Measurements from ENCODE around the gene MICOS13. TPM values are rescaled to one million over a fixed set of nuclear protein-coding genes. Genes with fewer than 3 reads are reported as not detected.
A peak's percentile ranks its signal among the peaks of the same experiment; 100 is the strongest.

MICOS13 gene
- total and polyA plus RNA-seq, 10 of the 15 experiments (the other 5 are each of a cell fraction or from before 2014, with no cell fraction given) = 9.4 to 211 (median 51.3) TPM

DNA sequence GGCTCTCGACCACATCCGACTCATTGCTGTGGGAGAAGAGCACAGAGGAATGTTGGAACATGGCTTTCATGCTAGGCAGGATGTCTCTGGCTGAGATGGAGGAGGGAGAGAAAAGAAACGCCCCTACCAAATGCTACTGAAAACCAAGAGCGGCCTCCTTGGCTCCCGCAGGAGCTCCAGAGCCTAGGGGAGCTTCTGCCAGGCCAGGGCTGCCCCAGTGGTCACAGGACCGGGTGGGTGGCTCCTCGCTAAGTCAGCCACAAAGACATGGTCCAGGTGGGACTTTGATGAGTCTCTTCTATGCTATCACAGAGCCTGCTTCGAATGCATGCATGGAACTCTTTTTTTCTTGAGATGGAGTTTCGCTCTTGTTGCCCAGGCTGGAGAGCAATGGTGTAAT is 32.9 kb upstream of the MICOS13 start (continued):
- TF ChIP-seq, protein P1, sequence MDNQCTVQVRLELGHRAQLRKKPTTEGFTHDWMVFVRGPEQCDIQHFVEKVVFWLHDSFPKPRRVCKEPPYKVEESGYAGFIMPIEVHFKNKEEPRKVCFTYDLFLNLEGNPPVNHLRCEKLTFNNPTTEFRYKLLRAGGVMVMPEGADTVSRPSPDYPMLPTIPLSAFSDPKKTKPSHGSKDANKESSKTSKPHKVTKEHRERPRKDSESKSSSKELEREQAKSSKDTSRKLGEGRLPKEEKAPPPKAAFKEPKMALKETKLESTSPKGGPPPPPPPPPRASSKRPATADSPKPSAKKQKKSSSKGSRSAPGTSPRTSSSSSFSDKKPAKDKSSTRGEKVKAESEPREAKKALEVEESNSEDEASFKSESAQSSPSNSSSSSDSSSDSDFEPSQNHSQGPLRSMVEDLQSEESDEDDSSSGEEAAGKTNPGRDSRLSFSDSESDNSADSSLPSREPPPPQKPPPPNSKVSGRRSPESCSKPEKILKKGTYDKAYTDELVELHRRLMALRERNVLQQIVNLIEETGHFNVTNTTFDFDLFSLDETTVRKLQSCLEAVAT (IDR thresholded peaks at IDR 0.05) = no peak
- no peak for TF ChIP-seq KAT2A (conservative IDR thresholded peaks at IDR 0.05; ENCODE audit: control insufficient read depth, low read depth, low read length)

- ChIA-PET RAD21 (ENCODE audit: unreplicated experiment) (no interaction called here), POLR2A (no interaction called here), CTCF (interaction anchor here (1.0 kb wide), 1 partner anchor 22 kb away, joined by 3 read pairs; the partner anchor contains the start of gene RPL36), SMC1A (ENCODE audit: uncharacterized antibody, unreplicated experiment) (no interaction called here)
- H3K27me3 ChIP-seq (replicated peaks in 1 of 2; ENCODE audit: control insufficient read depth in 2 of 2, insufficient read depth in 2 of 2, low read length in 1 of 2) = no peaks in the 10 kb centered on the region
- H3K27ac ChIP-seq (ENCODE audit: control insufficient read depth, insufficient read depth) = no peak overlapping the region
- in situ Hi-C loops (cut with MboI) (no loop called here), intact Hi-C loops (cut with micrococcal nuclease; ENCODE audit: unreplicated experiment) (no loop called here)
- no peak overlapping the region for H2AFZ ChIP-seq (ENCODE audit: control insufficient read depth, low read depth, low read length)
- no peak for DNase-seq (ENCODE audit: low read depth, low spot score)
- H3K4me2 ChIP-seq (ENCODE audit: control insufficient read depth, insufficient read depth) = no peak overlapping the region
- BruUV-seq (replicated peaks) = no TSS peak
- TF ChIP-seq POLR2A (IDR thresholded peaks at IDR 0.05; ENCODE audit: low read depth, low read length) = peak; percentile 35; the same call in 1 of the 2 replicates
- TF ChIP-seq, protein P2, sequence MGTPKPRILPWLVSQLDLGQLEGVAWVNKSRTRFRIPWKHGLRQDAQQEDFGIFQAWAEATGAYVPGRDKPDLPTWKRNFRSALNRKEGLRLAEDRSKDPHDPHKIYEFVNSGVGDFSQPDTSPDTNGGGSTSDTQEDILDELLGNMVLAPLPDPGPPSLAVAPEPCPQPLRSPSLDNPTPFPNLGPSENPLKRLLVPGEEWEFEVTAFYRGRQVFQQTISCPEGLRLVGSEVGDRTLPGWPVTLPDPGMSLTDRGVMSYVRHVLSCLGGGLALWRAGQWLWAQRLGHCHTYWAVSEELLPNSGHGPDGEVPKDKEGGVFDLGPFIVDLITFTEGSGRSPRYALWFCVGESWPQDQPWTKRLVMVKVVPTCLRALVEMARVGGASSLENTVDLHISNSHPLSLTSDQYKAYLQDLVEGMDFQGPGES (IDR thresholded peaks at IDR 0.05) = no peak
- no peak for TF ChIP-seq CHD2 (IDR thresholded peaks at IDR 0.05; ENCODE audit: borderline replicate concordance, low read depth, low read length)
- 92% methylated on average over 25 of the region's 25 CpGs for whole genome bisulfite sequencing (ENCODE audit: insufficient coverage, insufficient replicate concordance, low lambda C conversion rate, missing lambda C conversion rate)
- no peaks in the 10 kb centered on the region for H3K9me3 ChIP-seq (replicated peaks; ENCODE audit: control insufficient read depth, insufficient read depth, low read length)
- H3K36me3 ChIP-seq (ENCODE audit: control insufficient read depth in 2 of 2, insufficient read depth in 2 of 2, low read length in 1 of 2) = peaks cover 20 to 41% of the 10 kb centered on the region in 2 experiments; a peak in 3 of 4 replicates
- FAIRE-seq = no peak
- H3K79me2 ChIP-seq (ENCODE audit: control insufficient read depth, insufficient read depth, low read length) = peaks cover 17% of the 10 kb centered on the region
- H3K9ac ChIP-seq (ENCODE audit: control insufficient read depth, insufficient read depth, low read length) = no peak overlapping the region
- no peak overlapping the region for H3K4me3 ChIP-seq
- no peaks in the 10 kb centered on the region for H3K4me1 ChIP-seq (ENCODE audit: control insufficient read depth, insufficient read depth, low read length)
- ATAC-seq = no peak
- H4K20me1 ChIP-seq (ENCODE audit: control insufficient read depth, insufficient read depth) = 0 out of 2 replicates have a peak, but pooled peaks cover 3% of the 10 kb centered on the region
These were observed 31.4 kb upstream of the MICOS13 start for GRCh38 chr19:5711713-5712161.

Data from GM12878 (cell line).